ENCODE results near the gene SPAG9. TPM values are rescaled to one million over a fixed set of nuclear protein-coding genes. Genes with fewer than 3 reads are reported as not detected.

The SPAG9 gene
- polyA plus RNA-seq, 1 donor from 2014 or later: 201 TPM

DNA sequence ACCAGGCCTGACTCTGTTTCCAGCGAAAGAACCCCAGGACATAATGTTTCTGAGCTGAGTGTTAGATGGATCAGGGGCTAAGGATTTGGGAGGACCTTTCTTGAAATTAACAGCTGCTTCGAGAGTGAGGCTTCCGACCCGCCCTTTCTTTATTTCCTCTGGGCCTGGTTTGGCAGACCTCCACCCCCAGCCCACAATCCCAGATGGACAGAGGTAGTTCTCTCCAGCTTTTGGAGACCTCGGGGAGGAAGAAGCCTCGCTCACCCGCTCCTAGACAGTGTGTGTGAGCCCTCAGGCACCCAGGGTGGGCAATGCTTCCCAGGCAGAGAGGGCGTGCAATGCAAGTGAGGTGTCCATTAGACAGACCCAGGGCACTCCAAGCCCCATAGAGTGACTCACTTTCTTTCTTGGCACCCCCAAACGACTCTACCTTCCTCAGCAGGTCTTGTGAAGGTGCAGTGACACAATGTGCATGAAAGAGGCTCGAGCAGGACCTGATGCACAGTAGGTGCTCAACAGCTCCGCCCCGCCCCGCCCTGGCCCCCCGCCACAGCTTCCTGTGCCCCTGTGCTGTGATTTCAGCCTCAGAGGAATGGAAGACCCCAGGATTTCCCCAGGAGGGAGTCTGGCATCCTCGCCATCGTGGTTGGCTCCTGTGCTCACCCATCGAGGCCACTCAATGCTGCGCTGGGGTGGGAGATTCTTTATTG, 203.8 kb downstream of the SPAG9 start:
- Histone ChIP-seq H4K20me1 (ENCODE audit: insufficient read depth) (no peaks in the 10 kb centered on the region), H3K27ac (ENCODE audit: low read length) (no peak overlapping the region), H2AFZ (ENCODE audit: low read depth, low read length) (no peak overlapping the region), H3K27me3 (ENCODE audit: insufficient read depth, low read depth, low read length) (no peaks in the 10 kb centered on the region), H3F3A (ENCODE audit: insufficient read depth, low read length, poor library complexity, severe bottlenecking) (no peaks in the 10 kb centered on the region), H3K36me3 (ENCODE audit: insufficient read depth, low read length) (no peaks in the 10 kb centered on the region), H3K4me2 (ENCODE audit: low read length) (no peak overlapping the region), H3K79me2 (replicated peaks; ENCODE audit: insufficient read depth, low read length) (no peaks in the 10 kb centered on the region), H3K9me3 (ENCODE audit: low read length) (no peaks in the 10 kb centered on the region), H3K9ac (ENCODE audit: low read length) (no peak overlapping the region), H3K9me2 (ENCODE audit: insufficient read depth, low read length) (no peaks in the 10 kb centered on the region), H3K4me3 (ENCODE audit: low read length) (no peak overlapping the region)
- TF ChIP-seq MXI1 (conservative IDR thresholded peaks at IDR 0.05; ENCODE audit: poor library complexity, severe bottlenecking): no peak
- no peak for TF ChIP-seq EZH2 (IDR thresholded peaks at IDR 0.05; ENCODE audit: borderline replicate concordance, insufficient read depth, low read length, poor library complexity, severe bottlenecking)
- no peak for TF ChIP-seq POLR2AphosphoS5 (IDR thresholded peaks at IDR 0.05)
- TF ChIP-seq SMC3 (conservative IDR thresholded peaks at IDR 0.05; ENCODE audit: poor library complexity): no peak
- no peak for TF ChIP-seq RAD21 (conservative IDR thresholded peaks at IDR 0.05)
- TF ChIP-seq TAF1 (IDR thresholded peaks at IDR 0.05; ENCODE audit: low read depth): no peak
- TF ChIP-seq, protein P1, sequence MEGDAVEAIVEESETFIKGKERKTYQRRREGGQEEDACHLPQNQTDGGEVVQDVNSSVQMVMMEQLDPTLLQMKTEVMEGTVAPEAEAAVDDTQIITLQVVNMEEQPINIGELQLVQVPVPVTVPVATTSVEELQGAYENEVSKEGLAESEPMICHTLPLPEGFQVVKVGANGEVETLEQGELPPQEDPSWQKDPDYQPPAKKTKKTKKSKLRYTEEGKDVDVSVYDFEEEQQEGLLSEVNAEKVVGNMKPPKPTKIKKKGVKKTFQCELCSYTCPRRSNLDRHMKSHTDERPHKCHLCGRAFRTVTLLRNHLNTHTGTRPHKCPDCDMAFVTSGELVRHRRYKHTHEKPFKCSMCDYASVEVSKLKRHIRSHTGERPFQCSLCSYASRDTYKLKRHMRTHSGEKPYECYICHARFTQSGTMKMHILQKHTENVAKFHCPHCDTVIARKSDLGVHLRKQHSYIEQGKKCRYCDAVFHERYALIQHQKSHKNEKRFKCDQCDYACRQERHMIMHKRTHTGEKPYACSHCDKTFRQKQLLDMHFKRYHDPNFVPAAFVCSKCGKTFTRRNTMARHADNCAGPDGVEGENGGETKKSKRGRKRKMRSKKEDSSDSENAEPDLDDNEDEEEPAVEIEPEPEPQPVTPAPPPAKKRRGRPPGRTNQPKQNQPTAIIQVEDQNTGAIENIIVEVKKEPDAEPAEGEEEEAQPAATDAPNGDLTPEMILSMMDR (IDR thresholded peaks at IDR 0.05; ENCODE audit: poor library complexity, severe bottlenecking): no peak
- TF ChIP-seq EP300 (conservative IDR thresholded peaks at IDR 0.05; ENCODE audit: poor library complexity, severe bottlenecking): no peak
- TF ChIP-seq, protein P2, sequence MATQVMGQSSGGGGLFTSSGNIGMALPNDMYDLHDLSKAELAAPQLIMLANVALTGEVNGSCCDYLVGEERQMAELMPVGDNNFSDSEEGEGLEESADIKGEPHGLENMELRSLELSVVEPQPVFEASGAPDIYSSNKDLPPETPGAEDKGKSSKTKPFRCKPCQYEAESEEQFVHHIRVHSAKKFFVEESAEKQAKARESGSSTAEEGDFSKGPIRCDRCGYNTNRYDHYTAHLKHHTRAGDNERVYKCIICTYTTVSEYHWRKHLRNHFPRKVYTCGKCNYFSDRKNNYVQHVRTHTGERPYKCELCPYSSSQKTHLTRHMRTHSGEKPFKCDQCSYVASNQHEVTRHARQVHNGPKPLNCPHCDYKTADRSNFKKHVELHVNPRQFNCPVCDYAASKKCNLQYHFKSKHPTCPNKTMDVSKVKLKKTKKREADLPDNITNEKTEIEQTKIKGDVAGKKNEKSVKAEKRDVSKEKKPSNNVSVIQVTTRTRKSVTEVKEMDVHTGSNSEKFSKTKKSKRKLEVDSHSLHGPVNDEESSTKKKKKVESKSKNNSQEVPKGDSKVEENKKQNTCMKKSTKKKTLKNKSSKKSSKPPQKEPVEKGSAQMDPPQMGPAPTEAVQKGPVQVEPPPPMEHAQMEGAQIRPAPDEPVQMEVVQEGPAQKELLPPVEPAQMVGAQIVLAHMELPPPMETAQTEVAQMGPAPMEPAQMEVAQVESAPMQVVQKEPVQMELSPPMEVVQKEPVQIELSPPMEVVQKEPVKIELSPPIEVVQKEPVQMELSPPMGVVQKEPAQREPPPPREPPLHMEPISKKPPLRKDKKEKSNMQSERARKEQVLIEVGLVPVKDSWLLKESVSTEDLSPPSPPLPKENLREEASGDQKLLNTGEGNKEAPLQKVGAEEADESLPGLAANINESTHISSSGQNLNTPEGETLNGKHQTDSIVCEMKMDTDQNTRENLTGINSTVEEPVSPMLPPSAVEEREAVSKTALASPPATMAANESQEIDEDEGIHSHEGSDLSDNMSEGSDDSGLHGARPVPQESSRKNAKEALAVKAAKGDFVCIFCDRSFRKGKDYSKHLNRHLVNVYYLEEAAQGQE (IDR thresholded peaks at IDR 0.05; ENCODE audit: borderline replicate concordance): no peak

DNA sequence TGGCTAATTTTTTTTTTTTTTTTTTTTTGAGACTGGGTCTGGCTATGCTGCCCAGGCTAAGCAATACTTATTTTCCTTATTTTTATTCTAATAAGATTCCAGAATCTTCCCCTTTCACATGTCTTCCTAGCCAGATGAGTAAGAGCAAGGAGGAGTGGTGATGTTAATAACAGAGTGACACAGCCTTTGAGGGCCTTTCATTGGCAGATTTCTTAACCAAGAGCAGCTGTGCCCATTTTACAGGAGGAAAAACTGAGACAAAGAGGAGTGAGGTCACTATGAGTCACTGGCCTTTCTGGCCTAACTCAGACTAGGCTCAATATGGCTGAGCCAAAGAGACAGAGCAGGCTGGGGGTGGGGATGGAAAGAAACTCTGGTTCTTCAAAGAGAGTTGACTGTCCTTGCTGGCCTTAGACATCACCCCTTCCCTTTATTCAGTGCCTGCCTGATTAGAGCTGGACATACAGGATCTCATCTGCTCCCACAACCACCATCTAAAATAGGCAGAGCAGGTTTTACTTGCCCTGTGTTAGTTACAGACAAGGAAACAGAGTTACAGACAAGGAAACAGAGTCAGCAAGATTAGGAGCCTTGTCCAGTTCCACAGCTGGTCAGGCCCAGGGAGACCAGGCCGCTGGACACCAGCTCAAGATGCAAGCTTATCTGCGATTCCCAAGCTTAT, 204.5 kb downstream of the SPAG9 start:
- Histone ChIP-seq H3K79me2 (replicated peaks; ENCODE audit: insufficient read depth, low read length) (no peaks in the 10 kb centered on the region), H3K4me3 (ENCODE audit: low read length) (no peak overlapping the region), H2AFZ (ENCODE audit: low read depth, low read length) (no peak overlapping the region), H3K27me3 (ENCODE audit: insufficient read depth, low read depth, low read length) (no peaks in the 10 kb centered on the region), H3K36me3 (ENCODE audit: insufficient read depth, low read length) (no peaks in the 10 kb centered on the region), H3K9me3 (ENCODE audit: low read length) (no peaks in the 10 kb centered on the region), H3K9ac (ENCODE audit: low read length) (no peak overlapping the region), H3K27ac (ENCODE audit: low read length) (no peak overlapping the region), H3F3A (ENCODE audit: insufficient read depth, low read length, poor library complexity, severe bottlenecking) (no peaks in the 10 kb centered on the region), H4K20me1 (ENCODE audit: insufficient read depth) (no peaks in the 10 kb centered on the region), H3K9me2 (ENCODE audit: insufficient read depth, low read length) (no peaks in the 10 kb centered on the region), H3K4me2 (ENCODE audit: low read length) (no peak overlapping the region)
- TF ChIP-seq EP300 (conservative IDR thresholded peaks at IDR 0.05; ENCODE audit: poor library complexity, severe bottlenecking) (no peak), RAD21 (conservative IDR thresholded peaks at IDR 0.05) (no peak), SMC3 (conservative IDR thresholded peaks at IDR 0.05; ENCODE audit: poor library complexity) (no peak), TAF1 (IDR thresholded peaks at IDR 0.05; ENCODE audit: low read depth) (no peak), POLR2AphosphoS5 (IDR thresholded peaks at IDR 0.05) (no peak), MXI1 (conservative IDR thresholded peaks at IDR 0.05; ENCODE audit: poor library complexity, severe bottlenecking) (no peak), EZH2 (IDR thresholded peaks at IDR 0.05; ENCODE audit: borderline replicate concordance, insufficient read depth, low read length, poor library complexity, severe bottlenecking) (no peak)
- TF ChIP-seq, protein P1 (IDR thresholded peaks at IDR 0.05; ENCODE audit: poor library complexity, severe bottlenecking): no peak
- TF ChIP-seq, protein P2 (IDR thresholded peaks at IDR 0.05; ENCODE audit: borderline replicate concordance): no peak

All from neural cell (in vitro differentiated cells).